Measurements from ENCODE around the gene CASTOR1.
A peak's percentile ranks its signal among the peaks of the same experiment; 100 is the strongest.

CASTOR1 gene

GRCh38 chr22:30282616-30283046 is 6.7 kb downstream of the CASTOR1 start:
- no peak for DNase-seq

GRCh38 chr22:30280505-30280904 is 8.8 kb downstream of the CASTOR1 start:
- no peak for DNase-seq

- no peak for DNase-seq
Measured at GRCh38 chr22:30279932-30280331, 9.4 kb downstream of the CASTOR1 start.

- DNase-seq: no peak
Measured at GRCh38 chr22:30279046-30279788, 10.1 kb downstream of the CASTOR1 start.

- peak; percentile 22 for DNase-seq
Measured at GRCh38 chr22:30277547-30278344, 11.6 kb downstream of the CASTOR1 start.

- DNase-seq: no peak
Measured at GRCh38 chr22:30276039-30276438, 13.3 kb downstream of the CASTOR1 start.

GRCh38 chr22:30275625-30276024 is 13.7 kb downstream of the CASTOR1 start:
- no peak for DNase-seq

- no peak for DNase-seq
Measured at GRCh38 chr22:30274437-30274812, 14.9 kb downstream of the CASTOR1 start.

- no peak for DNase-seq
Measured at GRCh38 chr22:30273711-30274436, 15.4 kb downstream of the CASTOR1 start.

- no peak for DNase-seq
Measured at GRCh38 chr22:30272781-30273601, 16.3 kb downstream of the CASTOR1 start.

GRCh38 chr22:30270832-30271231 is 18.5 kb downstream of the CASTOR1 start:
- peak; percentile 47 for DNase-seq

GRCh38 chr22:30268331-30268730 is 21.0 kb downstream of the CASTOR1 start:
- no peak for DNase-seq

- DNase-seq: no peak
Measured at GRCh38 chr22:30267382-30268302, 21.7 kb downstream of the CASTOR1 start.

GRCh38 chr22:30266445-30267381 is 22.6 kb downstream of the CASTOR1 start, which contains the start of gene OSM:
TSS of gene OSM (minus strand) at chr22:30266851. CDS start at chr22:30266799, 52 bp downstream.
- peak; percentile 35 for DNase-seq

- no peak for DNase-seq
Measured at GRCh38 chr22:30265823-30266444, 23.4 kb downstream of the CASTOR1 start.

- no peak for DNase-seq
Measured at GRCh38 chr22:30265131-30265720, 24.1 kb downstream of the CASTOR1 start.

- no peak for DNase-seq
Measured at GRCh38 chr22:30263883-30264282, 25.4 kb downstream of the CASTOR1 start.

- peak; percentile 71 for DNase-seq
Measured at GRCh38 chr22:30262917-30263741, 26.2 kb downstream of the CASTOR1 start.
